ENCODE data around the gene TIGD6.

GRCh38 chr5:149975409-149975808 lies 25.0 kb downstream of the TIGD6 start:
- no peak for TF ChIP-seq CTCF (conservative IDR thresholded peaks at IDR 0.05; ENCODE audit: low read depth in 2 of 2)
- TF ChIP-seq EZH2phosphoT487 (IDR thresholded peaks at IDR 0.05; ENCODE audit: unreplicated experiment), result no peak
- no peak for TF ChIP-seq POLR2AphosphoS5 (IDR thresholded peaks at IDR 0.05; ENCODE audit: low read depth)
- no peak for TF ChIP-seq CREB1 (CRISPR knock-in tag; IDR thresholded peaks at IDR 0.05; ENCODE audit: low read depth)

All from GM23338 (cell line).